HG03354 (cell line): ENCODE results near the gene TCP11X1.
"Not testable (repeated sequence)": the region's sequence is repeated elsewhere in the genome, so short reads cannot be mapped to it uniquely, and the experiment has no call there.

ENCODE experiments used
- ATAC-seq: cut with Tn5 transposase; IDR thresholded peaks from one replicate; pipeline ENCODE4 v1.9.1; 2021; ENCODE audit warnings: mild to moderate bottlenecking; ENCODE audit not compliant: unreplicated experiment, poor library complexity, severe bottlenecking

Gene TCP11X1

DNA sequence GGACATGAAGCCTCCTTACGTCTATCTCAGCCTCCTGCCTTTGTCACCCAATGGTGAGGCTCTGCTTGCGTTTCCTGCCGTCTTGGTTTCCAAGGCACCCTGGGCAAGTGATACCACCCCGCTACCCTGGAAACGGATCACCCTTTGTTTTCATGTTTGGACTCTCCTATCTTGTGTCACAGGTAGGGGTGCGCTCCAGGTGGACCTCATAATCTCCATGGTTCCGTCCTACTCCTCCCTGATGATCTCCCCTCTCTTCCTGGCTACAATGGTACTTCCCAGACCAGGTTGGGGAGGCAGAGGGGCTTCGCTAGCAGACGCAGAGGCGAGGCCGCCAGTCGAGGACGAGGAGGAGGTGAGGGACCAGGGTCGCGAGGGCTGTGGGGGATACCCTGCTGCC, at the start of gene TCP11X1:
Gene TCP11X1 (plus strand): TSS at position 316 of the 400 bp plus-strand sequence.
- not testable (repeated sequence) for ATAC-seq

DNA sequence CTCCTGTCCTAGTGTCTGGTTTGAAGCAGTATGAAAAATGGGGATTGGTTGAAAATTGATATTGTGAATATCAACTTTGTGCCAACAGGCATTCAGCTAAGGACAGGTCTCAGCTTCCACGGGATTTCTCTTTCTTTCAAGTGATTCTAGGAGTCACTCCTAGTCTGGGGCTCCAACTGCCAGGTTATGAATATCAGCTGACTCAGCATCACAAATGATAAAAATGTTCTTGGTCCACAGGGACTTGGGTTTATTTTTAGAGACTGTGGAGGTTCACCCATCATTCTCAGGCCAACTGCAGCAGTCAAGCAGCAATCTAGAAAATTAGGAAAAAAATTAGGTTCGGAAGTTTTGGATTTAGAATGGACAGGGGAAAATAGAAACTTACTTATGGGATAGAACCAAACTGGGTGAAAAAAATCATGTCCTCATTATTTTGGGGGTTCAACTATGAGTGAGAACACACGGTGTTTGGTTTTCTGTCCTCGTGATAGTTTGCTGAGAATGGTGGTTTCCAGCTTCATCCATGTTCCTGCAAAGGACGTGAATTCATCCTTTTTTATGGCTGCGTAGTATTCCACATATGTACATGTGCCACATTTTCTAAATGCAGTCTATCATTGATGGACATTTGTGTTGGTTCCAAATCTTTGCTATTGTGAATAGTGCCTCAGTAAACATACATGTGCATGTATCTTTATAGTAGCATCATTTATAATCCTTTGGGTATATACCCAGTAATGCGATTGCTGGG, 29.0 kb upstream of the TCP11X1 start:
- no peak for ATAC-seq

DNA sequence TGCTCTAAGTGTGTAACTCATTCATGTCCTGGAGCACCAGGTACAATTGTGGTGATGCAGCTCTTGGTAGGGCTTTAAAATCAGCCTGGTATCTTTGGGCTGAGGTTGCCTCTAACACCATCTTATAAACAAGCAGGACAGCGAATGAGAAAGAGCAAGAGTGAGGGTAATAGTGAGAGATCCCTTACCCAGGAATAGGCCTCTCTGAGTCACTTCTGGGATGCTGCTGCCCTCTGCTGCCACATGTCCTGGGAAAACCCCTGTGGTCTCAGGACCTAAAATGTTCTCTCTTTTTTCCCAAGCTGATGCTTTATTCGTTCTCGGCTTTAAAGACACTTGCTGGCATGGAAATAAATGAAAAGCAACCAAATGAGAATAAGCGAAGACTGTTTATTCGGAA, 7.2 kb upstream of the TCP11X1 start:
- ATAC-seq: not testable (repeated sequence)

DNA sequence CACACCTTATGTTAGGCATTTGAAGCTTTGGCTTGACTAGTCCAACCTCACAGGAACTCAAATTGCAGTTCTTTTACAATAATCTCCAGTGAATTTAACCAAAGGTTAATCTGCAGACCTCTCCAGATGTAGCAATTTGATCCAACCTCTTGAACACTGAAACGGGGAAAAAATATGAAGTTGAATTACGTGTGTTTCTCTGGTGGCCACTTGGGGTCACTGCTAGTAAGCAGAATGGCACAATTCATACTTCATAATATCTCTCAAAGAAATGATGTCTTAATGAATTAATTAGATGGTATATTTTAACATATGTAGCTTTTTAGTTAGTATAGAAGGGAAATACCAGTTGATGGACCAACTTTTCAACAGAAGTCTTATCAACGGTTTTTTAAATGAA, 1.4 kb downstream of the TCP11X1 start:
- not testable (repeated sequence) for ATAC-seq

DNA sequence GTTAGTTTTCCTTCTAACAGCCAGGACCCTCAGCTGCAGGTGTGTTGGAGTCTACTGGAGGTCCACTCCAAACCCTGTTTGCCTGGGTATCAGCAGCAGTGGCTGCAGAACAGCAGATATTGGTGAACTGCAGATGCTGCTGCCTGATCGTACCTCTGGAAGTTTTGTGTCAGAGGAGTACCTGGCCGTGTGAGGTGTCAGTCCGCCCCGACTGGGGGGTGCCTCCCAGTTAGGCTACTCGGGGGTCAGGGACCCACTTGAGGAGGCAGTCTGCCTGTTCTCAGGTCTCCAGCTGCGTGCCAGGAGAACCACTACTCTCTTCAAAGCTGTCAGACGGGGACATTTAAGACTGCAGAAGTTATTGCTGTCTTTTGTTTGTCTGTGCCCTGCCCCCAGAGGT, 20.6 kb downstream of the TCP11X1 start:
- not testable (repeated sequence) for ATAC-seq

DNA sequence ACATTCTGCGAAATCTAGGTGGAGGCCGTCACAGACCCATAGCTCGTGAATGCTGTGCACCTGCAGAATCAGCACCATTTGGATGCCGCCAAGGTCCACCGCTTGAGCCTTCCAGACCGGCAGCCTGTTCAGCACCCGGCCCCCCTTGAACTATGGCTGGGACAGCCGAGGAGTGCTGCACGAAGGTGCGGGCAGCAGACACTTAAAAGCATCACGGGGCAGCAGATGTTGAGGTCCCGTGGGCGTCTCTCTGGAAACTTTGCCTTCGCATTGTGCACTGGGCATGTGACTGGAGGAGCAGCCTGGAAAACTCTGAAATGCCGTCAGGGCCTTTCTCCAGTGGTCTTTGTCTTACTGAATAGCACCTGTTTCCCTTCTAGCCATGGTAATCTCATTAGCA, 25.2 kb downstream of the TCP11X1 start:
- ATAC-seq: not testable (repeated sequence)

DNA sequence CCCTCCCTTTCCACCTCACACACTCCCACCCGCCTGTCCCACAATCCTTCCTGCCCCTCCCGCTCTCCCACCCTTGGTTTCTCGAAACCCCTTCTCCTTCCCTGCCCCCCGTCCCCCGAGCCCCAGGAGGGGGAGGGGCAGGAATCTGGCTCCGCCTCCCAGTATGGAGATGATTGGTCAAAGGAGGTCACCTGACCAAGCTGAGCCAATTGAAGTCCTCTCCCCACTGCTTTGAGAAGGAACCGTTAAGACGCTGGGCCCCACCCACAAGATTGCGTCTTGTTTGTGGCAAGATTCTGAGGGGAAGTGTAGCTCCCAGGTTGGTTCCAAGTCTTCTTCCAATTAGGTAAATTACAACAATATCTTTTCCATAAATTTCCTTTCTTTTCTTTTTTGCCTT, 31.8 kb downstream of the TCP11X1 start, which contains the start of gene NXF2:
Gene NXF2 (plus strand): TSS at position 275 of the 400 bp plus-strand sequence. CDS start 59,912 bp downstream, outside the sequence.
- ATAC-seq: not testable (repeated sequence)

DNA sequence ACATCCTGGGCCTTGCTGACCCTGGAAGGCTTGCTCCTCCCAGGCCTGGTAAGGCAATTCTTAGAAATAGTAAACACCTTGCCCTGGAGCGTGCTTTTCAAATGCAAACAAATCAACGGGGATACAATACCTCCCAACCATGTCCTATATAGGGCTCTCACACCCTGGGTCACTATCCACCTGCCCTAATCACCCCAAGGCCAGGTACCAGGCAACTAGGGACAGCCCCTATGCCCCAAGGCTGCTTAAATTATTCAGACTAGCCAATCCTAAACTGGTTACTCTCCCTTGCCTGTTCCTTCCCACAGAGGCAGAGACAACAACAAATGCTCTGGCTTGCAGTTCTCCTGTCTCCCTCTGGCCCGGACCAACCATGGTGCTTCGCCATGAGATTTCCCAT, 57.1 kb downstream of the TCP11X1 start:
- not testable (repeated sequence) for ATAC-seq
